SU-DHL-6 (cell line): ENCODE data around the gene ZNF541.

Source experiments
- H2AFZ ChIP-seq: fragments of 200-600 bp; sonication (generic); 2 replicates; pipeline ENCODE4 v1.6.1; 2014; ENCODE audit warnings: low read depth, mild to moderate bottlenecking, moderate library complexity, mixed read lengths, antibody characterized with exemption, low read length; ENCODE audit not compliant: severe bottlenecking
- H3F3A ChIP-seq: fragments of 200-600 bp; shearing (Covaris generic); 2 replicates; pipeline ENCODE4 v1.6.0; 2016; ENCODE audit warnings: antibody characterized with exemption, mild to moderate bottlenecking; ENCODE audit not compliant: insufficient read depth
- H3K27ac ChIP-seq: fragments of 200-600 bp; sonication (generic); 2 replicates; pipeline ENCODE4 v1.5.1; 2016; ENCODE audit warnings: low read depth, mild to moderate bottlenecking, low read length, moderate library complexity, mixed read lengths
- H3K27me3 ChIP-seq: fragments of 200-600 bp; sonication (generic), shearing (Covaris generic); 2 replicates; pipeline ENCODE4 v1.6.0; 2014; ENCODE audit warnings: mild to moderate bottlenecking, low read length
- H3K36me3 ChIP-seq: fragments of 200-600 bp; sonication (generic); 2 replicates; pipeline ENCODE4 v1.6.1; 2014; ENCODE audit warnings: mild to moderate bottlenecking, low read length, mixed read lengths
- H3K4me2 ChIP-seq: fragments of 300-600, 200-600 bp; shearing (Covaris generic), sonication (generic); 2 replicates; pipeline ENCODE4 v1.6.0; 2014; ENCODE audit warnings: low read length, low read depth, mild to moderate bottlenecking; ENCODE audit not compliant: poor library complexity, severe bottlenecking
- H3K4me3 ChIP-seq: fragments of 200-600 bp; sonication (generic); 2 replicates; pipeline ENCODE4 v1.5.1; 2014; ENCODE audit warnings: antibody characterized with exemption, low read length, mild to moderate bottlenecking, mixed read lengths; ENCODE audit not compliant: insufficient read depth, poor library complexity, severe bottlenecking
- H3K79me2 ChIP-seq: fragments of 200-600 bp; sonication (generic); 2 replicates; pipeline ENCODE4 v1.6.1; 2014; ENCODE audit warnings: mild to moderate bottlenecking, low read length, moderate library complexity; ENCODE audit not compliant: insufficient read depth
- H3K9ac ChIP-seq: fragments of 200-600 bp; sonication (generic); 2 replicates; pipeline ENCODE4 v1.7.0; 2014; ENCODE audit warnings: mild to moderate bottlenecking, low read length
- H3K9me2 ChIP-seq: fragments of 200-600 bp; sonication (generic); replicated peaks from 2 replicates; pipeline ENCODE4 v1.6.1; 2014; ENCODE audit warnings: low read length; ENCODE audit not compliant: insufficient read depth
- H3K9me3 ChIP-seq: fragments of 200-600 bp; sonication (generic); 2 replicates; pipeline ENCODE4 v1.6.1; 2014; ENCODE audit warnings: low read length, mixed read lengths; ENCODE audit not compliant: insufficient read depth
- H4K20me1 ChIP-seq: fragments of 200-600 bp; sonication (generic); 2 replicates; pipeline ENCODE4 v1.6.1; 2014; ENCODE audit warnings: low read depth, mild to moderate bottlenecking, antibody characterized with exemption, low read length, moderate library complexity, mixed read lengths
- CTCF ChIP-seq: fragments of 200-600 bp; sonication (generic); IDR thresholded peaks from one replicate; pipeline ENCODE4 v1.5.1; 2017; ENCODE audit warnings: antibody characterized with exemption, mild to moderate bottlenecking, low read length, moderate library complexity; ENCODE audit not compliant: insufficient read depth, poor library complexity, severe bottlenecking
- EZH2phosphoT487 ChIP-seq: fragments of 200-600 bp; sonication (generic), shearing (Covaris generic); conservative IDR thresholded peaks from 2 replicates; pipeline ENCODE4 v1.6.1; 2018; ENCODE audit warnings: mild to moderate bottlenecking, antibody characterized with exemption, low read length, moderate library complexity, mixed read lengths

ZNF541 gene

GRCh38 chr19:47573071-47574026 is at the start of gene ZNF541:
TSS of gene ZNF541 (minus strand) at chr19:47573148. CDS start at chr19:47555856, 17,292 bp downstream.
- H2AFZ ChIP-seq, result no peak within 1 kb of the TSS
- no peak within 1 kb of the TSS for H3K27ac ChIP-seq
- no peak within 1 kb of the TSS for H3K4me3 ChIP-seq
- H4K20me1 ChIP-seq, result no peaks in the 10 kb centered on the region
- H3K9me2 ChIP-seq, result no peaks in the 10 kb centered on the region
- no peaks in the 10 kb centered on the region for H3K36me3 ChIP-seq
- no peaks in the 10 kb centered on the region for H3K79me2 ChIP-seq
- H3K4me2 ChIP-seq, result no peak within 1 kb of the TSS
- no peaks in the 10 kb centered on the region for H3K27me3 ChIP-seq
- H3F3A ChIP-seq, result peaks cover 20% of the 10 kb centered on the region; the same call in 1 of the 2 replicates
- no peaks in the 10 kb centered on the region for H3K9me3 ChIP-seq
- no peak for TF ChIP-seq EZH2phosphoT487
- H3K9ac ChIP-seq, result no peak within 1 kb of the TSS

GRCh38 chr19:47619763-47620162 is 46.8 kb upstream of the ZNF541 start:
- no peak overlapping the region for H3K4me3 ChIP-seq
- no peaks in the 10 kb centered on the region for H4K20me1 ChIP-seq
- TF ChIP-seq CTCF (no peak), EZH2phosphoT487 (no peak)
- H3K9me2 ChIP-seq, result no peaks in the 10 kb centered on the region
- peaks cover 53% of the 10 kb centered on the region for H3K79me2 ChIP-seq
- no peak overlapping the region for H3K4me2 ChIP-seq
- no peaks in the 10 kb centered on the region for H3K36me3 ChIP-seq
- no peaks in the 10 kb centered on the region for H3F3A ChIP-seq
- H3K9me3 ChIP-seq, result no peaks in the 10 kb centered on the region
- H2AFZ ChIP-seq, result no peak overlapping the region
- H3K27ac ChIP-seq, result no peak overlapping the region
- no peak overlapping the region for H3K9ac ChIP-seq
- H3K27me3 ChIP-seq, result no peaks in the 10 kb centered on the region

GRCh38 chr19:47618771-47619170 is 45.8 kb upstream of the ZNF541 start:
- Histone ChIP-seq H3K9ac (no peak overlapping the region), H3K9me2 (no peaks in the 10 kb centered on the region), H3K36me3 (no peaks in the 10 kb centered on the region), H3K4me3 (no peak overlapping the region), H2AFZ (no peak overlapping the region), H3K9me3 (no peaks in the 10 kb centered on the region), H3K4me2 (no peak overlapping the region), H3K79me2 (peaks cover 55% of the 10 kb centered on the region), H4K20me1 (no peaks in the 10 kb centered on the region), H3K27ac (no peak overlapping the region), H3F3A (no peaks in the 10 kb centered on the region), H3K27me3 (no peaks in the 10 kb centered on the region)
- no peak for TF ChIP-seq EZH2phosphoT487
- TF ChIP-seq CTCF, result no peak

GRCh38 chr19:47615714-47616113 is 42.8 kb upstream of the ZNF541 start:
- Histone ChIP-seq H3K36me3 (no peaks in the 10 kb centered on the region), H3F3A (no peaks in the 10 kb centered on the region), H3K4me3 (no peak overlapping the region), H3K27me3 (no peaks in the 10 kb centered on the region), H3K9me3 (no peaks in the 10 kb centered on the region), H3K9ac (no peak overlapping the region), H3K27ac (no peak overlapping the region), H2AFZ (no peak overlapping the region), H3K4me2 (no peak overlapping the region), H4K20me1 (no peaks in the 10 kb centered on the region), H3K79me2 (peaks cover 59% of the 10 kb centered on the region), H3K9me2 (no peaks in the 10 kb centered on the region)
- no peak for TF ChIP-seq EZH2phosphoT487
- no peak for TF ChIP-seq CTCF
